HG02970 (cell line): Measurements from ENCODE around the gene INPP5A.
"Not testable (repeated sequence)": the region's sequence is repeated elsewhere in the genome, so short reads cannot be mapped to it uniquely, and the experiment has no call there.

ENCODE experiments used
- ATAC-seq: cut with Tn5 transposase; IDR thresholded peaks from one replicate; pipeline ENCODE4 v1.9.1; 2021; ENCODE audit warnings: mild to moderate bottlenecking, moderate library complexity, moderate number of reproducible peaks; ENCODE audit not compliant: unreplicated experiment, low FRiP score

Gene INPP5A

GRCh38 chr10:132545659-132546367 is 8.2 kb downstream of the INPP5A start:
- ATAC-seq = no peak

GRCh38 chr10:132546567-132547420 is 9.2 kb downstream of the INPP5A start:
- no peak for ATAC-seq

- ATAC-seq = no peak
Observed at GRCh38 chr10:132547421-132547861, 9.9 kb downstream of the INPP5A start.

GRCh38 chr10:132548106-132548823 is 10.7 kb downstream of the INPP5A start:
- no peak for ATAC-seq

- no peak for ATAC-seq
Observed at GRCh38 chr10:132548869-132549268, 11.3 kb downstream of the INPP5A start.

GRCh38 chr10:132549371-132549770 is 11.8 kb downstream of the INPP5A start:
- no peak for ATAC-seq

- no peak for ATAC-seq
Observed at GRCh38 chr10:132550366-132551092, 12.9 kb downstream of the INPP5A start.

- ATAC-seq = no peak
Observed at GRCh38 chr10:132551093-132551807, 13.7 kb downstream of the INPP5A start.

- no peak for ATAC-seq
Observed at GRCh38 chr10:132551808-132552130, 14.2 kb downstream of the INPP5A start.

- not testable (repeated sequence) for ATAC-seq
Observed at GRCh38 chr10:132552635-132553034, 15.0 kb downstream of the INPP5A start.

- not testable (repeated sequence) for ATAC-seq
Observed at GRCh38 chr10:132553568-132553967, 16.0 kb downstream of the INPP5A start.

GRCh38 chr10:132554053-132554990 is 16.7 kb downstream of the INPP5A start:
- ATAC-seq = no peak

GRCh38 chr10:132554991-132555647 is 17.5 kb downstream of the INPP5A start:
- no peak for ATAC-seq

GRCh38 chr10:132555648-132556575 is 18.3 kb downstream of the INPP5A start:
- ATAC-seq = no peak

- no peak for ATAC-seq
Observed at GRCh38 chr10:132556994-132557441, 19.4 kb downstream of the INPP5A start.

GRCh38 chr10:132557696-132558515 is 20.3 kb downstream of the INPP5A start:
- ATAC-seq = no peak
